HG03039 (cell line): ENCODE data around the gene ANLN.
"Not testable (repeated sequence)": the region's sequence is repeated elsewhere in the genome, so short reads cannot be mapped to it uniquely, and the experiment has no call there.

Experiments used
- ATAC-seq: cut with Tn5 transposase; IDR thresholded peaks from one replicate; pipeline ENCODE4 v1.9.1; 2021; ENCODE audit warnings: mild to moderate bottlenecking, moderate library complexity; ENCODE audit not compliant: unreplicated experiment

ANLN gene

DNA sequence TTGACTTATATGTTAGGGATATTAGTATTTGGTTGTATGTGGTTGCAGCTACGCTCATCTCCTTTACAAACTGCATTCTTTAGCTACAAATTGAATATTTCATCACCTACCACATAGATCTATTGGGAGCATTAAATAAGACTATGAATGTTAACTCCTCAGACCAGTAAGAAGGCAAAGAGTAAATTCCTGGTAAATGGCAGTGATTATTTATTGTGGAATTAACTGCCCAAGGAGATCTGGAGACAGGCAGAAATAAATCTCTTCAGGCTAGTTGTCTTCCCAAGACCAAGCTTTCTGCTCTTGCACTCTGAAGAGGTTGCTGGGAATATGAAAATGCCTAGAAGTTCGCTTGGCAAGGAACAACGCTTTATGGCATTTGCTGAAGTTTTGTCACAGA is 74.6 kb downstream of the ANLN start:
- ATAC-seq: no peak

DNA sequence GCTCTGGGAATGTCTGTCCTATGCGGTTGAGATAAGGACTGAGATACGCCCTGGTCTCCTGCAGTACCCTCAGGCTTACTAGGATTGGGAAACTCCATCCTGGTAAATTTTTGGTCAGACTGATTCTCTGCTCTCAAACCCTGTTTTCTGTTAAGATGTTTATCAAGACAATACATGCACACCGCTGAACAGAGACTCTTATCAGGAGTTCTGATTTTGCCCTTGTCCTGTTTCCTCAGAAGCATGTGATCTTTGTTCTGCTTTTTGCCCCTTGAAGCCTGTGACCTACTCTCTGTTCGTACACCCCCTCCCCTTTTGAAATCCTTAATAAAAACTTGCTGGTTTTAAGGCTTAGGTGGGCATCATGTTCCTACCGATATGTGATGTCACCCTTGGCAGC is 76.3 kb downstream of the ANLN start:
- ATAC-seq: not testable (repeated sequence)

DNA sequence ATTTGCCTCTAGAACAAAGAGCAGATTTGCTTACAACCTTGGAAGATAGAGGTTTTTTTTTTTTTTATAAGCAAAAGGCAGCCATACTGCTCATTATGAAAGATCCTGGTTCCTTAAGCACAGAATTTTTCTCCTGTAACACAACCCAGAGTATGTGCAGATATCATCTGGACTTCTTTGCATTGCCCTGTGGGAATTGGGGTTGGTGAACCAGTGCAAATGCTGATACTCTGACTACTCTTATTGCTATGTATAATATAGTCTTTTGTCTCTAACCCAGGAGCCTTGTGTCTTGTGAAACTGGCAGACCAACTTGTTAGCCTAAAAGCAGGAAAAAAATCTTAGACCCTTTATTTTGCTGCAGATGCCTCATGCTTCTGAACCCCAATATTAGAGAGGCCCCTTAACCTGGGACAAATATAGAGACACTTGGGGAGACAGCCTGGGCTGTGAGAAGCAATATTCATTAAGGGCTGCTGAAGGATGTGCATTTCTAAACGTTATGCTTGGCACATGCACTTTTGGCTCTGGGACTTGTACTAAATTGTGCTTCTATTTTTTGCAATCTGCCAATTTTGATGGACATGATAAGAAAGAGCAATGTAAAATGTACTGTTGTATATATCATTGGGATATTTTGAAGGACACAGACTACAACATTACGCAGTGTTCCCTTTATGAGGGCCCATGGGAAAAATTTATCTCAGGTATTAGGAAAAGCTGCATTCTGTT is 78.9 kb downstream of the ANLN start:
- no peak for ATAC-seq

DNA sequence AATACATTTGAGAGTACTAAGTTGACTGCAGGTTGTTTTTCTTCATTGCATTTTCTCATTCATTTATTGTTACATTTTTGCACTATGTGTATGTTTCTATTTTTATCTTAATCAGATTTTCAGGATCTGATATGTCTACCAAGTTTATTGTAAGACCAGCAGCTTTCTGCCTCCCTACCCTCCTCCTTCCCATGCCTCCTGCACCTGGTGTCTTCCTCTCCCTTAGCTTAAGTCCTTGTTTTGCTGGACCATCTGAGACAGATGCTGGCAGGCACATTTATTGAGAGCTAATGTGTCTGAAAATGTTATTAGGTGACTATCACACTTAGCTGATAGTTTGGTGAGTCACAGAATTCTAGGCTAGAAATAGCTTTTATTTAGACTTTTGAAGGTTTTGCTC is 79.6 kb downstream of the ANLN start:
- no peak for ATAC-seq

DNA sequence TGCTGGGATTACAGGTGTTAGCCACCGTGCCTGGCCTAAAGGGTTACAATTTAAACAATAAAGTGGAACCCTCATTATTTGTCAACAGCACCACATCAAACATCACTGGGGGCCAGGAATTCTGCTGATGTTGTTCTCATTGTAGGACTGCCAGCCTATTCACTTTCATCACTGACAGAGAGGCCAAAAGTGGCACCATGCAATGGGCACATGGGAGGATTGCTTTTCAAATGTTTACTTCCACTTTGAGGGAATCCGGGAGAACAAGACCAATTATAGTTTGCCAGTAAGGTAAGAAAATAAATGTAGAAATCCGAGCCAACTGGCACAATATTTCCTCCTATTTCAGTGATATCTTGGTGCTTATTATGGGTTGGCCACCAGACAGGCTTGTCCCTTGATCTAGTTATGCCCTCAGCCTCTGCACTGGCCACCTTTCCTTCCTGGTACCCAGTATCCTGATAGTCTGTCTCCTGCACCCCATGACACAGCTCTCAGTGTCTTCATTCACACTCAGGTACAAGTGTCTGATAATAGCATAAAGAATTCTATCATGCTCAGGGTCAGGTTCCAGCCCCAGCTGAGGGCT is 82.6 kb downstream of the ANLN start:
- no peak for ATAC-seq

DNA sequence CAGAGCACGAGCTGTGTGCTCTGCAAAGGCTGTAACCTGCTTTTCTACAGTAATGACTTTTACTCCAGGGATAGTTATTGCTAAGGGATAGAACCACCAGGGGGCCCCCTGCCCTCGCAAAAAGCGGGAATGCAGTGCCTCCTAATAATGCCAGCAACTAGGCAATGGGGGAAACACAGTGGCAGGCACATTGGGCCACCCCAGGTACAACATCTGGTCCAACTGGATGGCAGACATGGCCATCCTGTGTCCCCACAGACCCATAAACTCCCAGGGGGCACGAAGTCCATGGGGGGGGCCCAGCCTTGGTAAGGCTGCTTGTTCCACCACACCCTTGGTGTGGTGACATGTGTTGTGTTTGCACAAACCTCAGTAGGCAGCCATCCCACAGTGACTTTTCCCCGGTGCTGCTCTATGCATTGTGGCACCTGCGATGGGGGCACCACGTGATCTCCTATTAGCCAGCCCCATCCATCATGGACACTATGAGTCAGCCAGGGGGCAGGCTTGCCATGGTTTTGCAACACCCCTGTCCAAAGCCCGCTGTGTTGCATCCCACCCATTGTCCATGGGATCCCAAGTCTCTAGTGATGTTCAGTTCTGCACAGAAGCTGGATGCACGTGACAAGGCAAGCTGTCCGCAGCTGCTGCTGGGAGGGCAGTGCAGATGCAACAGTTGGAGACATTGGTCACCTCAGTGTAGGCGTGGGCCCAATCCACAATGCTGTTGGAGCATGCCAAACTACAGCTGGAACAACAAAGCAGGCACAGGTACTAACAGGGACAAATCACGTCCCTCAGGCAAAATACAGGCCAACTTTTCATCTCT is 84.0 kb downstream of the ANLN start:
- ATAC-seq: no peak

DNA sequence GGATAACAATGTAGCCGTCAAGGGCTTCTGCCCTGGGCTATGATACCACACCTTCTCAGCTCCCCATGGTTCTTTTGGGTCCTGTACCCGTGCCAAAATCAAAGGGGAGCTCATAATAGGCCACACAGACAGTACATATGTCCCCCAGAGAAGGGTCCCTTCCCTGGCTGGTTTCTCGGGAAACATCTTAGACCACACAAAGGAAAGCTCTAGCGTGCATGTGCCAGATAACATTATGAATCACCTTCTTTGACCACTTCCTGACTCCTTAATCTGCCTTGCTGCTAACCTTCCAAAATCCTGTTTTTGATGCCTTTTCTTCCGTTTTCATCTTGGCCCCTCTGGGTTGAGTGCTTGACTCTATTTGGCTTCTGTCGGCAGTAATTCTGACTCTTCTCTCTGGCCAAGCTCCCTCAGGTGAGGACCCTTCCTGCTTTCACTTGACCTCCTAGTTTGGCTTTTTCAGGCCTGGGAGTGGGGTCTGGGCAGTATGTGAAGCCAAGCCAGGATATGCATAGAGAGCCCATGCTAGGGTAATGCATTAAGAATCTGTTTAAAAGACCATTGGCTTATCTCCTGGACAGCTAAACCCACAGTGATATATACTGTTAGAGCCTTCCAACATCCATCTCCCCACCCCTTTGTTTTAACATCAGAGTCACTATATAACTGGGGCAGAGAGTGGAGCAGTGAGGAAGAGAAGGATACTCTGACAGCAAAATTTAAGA is 84.8 kb downstream of the ANLN start:
- ATAC-seq: no peak

DNA sequence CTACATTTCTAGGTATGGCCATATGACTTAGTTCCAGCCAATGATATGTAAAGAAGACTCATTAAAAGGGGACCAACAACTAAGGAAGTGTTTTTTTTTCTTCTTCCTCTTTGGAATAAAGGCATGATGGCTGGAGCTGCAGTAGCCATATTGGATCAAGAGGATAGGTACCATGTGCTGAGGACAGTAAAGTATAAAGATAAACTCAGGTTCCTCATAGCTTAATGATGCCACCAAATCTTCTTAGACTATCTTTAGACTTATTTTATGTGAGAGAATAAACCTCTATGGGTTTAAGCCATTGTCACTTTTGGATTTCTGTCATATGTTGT is 85.3 kb downstream of the ANLN start:
- no peak for ATAC-seq

DNA sequence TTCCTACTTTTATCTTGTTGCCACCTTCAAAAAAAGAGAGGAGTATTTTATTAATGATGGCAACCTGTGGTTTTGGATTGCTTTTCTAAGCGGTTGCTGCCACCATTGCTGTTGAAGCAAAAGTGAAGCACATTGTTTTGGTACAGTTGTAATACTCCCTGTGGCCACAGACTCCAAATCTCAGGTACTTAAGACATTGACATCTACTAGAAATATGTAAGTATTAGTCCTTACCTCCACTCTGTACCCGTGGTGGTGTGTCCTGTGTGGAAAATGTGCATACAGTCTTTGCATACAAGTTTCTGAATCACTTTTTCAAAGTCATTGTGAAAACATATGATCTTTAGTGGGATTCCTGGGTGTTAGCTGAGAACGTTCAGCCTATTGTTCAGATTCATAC is 85.7 kb downstream of the ANLN start:
- ATAC-seq: no peak

DNA sequence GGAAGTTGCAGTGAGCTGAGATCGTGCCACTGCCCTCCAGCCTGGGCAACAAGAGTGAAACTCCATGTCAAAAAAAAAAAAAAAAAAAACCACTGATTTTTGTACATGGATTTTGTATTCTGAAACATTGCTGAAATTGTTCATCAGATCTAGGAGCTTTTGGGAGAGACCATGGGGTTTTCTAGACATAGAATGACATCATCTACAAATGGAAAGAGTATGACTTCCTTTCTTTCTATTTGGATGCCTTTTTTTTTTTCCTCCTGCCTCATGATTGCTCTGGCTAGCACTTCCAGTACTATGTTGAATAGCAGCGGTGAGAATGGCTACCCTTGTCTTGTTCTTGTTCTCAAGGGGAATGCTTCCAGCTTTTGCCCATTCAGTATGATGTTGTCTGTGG is 89.1 kb downstream of the ANLN start:
- ATAC-seq: no peak

DNA sequence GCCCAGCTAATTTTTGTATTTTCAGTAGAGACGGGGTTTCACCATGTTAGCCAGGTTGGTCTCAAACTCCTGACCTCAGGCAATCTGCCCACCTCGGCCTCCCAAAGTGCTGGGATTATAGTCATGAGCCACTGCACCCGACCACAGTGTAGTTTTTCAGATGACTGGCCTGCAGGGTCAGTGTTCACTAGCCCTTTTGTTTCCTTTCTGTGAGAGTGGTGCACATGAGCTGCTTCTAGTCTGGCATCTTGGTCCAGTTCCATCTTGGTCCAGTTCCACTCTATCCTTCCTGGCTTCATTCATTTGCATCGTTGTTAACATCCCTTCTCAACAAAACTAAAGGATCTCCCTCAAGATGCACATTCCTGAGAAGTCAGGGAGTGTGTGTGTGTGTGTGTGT is 94.2 kb downstream of the ANLN start:
- not testable (repeated sequence) for ATAC-seq

DNA sequence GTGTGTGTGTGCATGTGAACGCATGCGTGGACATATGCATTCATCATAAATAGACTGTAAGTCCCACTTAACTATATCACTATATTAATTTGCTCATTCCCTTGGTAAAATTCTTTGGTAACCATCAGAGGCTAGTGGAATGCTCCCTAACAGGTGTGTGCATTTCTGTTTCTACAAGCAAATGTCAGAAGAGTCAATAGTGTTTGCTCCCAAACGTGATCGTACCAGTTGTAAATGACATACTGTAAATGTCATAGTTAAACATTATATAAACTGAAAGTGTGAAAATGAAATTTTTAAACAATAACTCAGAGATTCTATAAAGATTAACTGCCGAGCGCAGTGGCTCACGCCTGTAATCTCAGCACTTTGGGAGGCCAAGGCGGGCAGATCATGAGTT is 94.6 kb downstream of the ANLN start:
- no peak for ATAC-seq

DNA sequence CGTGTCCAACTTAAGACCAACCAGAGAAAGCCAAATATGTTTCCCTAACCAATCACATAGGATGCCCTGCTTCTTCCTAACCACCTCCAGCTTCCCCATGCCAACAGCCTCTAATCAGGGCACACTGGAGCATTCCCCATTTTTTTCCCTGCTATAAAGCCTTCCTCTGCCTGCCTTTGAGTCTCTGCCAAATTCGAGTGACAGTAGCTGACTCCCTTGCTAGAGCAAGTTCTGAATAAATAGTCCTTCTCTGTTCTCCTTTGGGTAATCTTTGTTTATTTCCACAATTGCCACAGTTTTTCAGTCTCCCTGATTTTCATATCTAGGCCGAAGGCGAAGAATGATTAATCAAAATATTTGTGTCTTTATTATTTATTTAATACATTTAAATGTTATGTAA is 96.7 kb downstream of the ANLN start:
- ATAC-seq: no peak

DNA sequence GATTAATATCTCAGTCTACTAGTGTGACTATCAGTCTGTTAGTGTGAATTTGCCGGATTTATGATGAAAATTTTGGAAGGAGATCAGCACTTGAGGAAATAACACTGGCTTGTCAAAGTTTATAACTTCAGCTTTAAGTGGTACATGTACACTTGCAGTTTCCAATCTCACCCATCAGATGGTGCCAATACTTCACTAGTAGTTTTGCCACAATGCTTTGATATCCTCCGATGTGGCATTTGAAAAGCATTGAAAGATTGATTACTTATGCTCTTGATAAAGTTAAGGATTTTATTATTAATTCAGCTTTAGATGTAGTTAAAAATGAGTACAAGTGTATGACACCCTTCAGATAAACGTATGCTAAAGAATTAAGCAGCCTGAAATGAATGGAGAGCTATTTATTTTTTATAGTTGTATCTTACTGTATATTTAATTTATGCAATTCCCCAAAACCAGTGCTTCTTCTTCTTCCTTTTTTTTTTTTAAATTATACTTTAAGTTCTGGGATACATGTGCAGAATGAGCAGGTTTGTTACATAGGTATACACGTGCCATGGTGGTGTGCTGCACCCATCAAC is 98.2 kb downstream of the ANLN start:
- no peak for ATAC-seq

DNA sequence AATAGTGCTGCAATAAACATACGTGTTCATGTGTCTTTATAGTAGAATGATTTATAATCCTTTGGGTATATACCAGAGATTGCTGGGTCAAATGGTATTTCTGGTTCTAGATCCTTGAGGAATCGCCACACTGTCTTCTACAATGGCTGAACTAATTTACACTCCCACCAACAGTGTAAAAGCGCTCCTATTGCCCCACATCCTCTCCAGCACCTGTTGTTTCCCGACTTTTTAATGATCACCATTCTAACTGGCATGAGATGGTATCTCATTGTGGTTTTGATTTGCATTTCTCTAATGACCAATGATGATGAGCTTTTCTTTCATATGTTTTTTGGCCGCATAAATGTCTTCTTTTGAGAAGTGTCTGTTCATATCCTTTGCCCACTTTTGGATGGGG is 99.0 kb downstream of the ANLN start:
- ATAC-seq: not testable (repeated sequence)

DNA sequence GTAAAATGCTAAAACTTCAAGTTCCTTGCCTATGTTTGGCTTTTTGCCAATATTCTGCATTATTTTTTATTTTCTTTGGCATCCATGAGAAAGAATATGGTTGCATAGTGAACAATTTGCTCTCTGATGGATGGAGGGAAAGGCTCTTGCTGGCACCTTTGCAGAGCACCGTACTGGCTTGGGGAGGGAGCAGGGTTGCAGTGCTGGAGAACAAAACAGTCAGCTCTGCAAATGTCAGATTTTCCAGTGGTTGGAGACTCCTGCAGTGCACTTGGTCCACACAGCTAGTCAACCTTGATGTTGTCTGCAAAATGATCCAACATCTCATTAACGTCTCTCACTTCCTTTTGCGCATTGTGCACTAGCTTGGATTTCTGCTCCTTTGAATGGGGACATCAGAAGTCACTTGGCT is 100.8 kb downstream of the ANLN start:
- no peak for ATAC-seq

DNA sequence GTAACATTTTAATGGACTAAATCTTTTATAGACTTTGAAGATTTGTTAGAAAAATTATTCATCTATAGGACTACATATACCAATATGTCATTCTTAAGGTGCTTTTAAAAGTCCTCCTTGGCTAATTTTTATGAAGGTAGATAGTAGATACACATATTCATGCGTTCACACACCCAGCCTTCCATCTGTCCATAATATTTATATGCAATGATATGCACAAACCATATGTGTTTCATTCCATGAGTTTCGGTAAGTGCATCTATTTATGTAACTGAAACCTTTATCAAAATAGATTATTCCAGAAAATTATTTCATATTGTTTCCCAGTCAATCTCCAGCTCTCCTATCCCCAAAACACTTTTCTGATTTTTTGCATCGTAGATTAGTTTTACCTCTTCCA is 101.7 kb downstream of the ANLN start:
- ATAC-seq: no peak

DNA sequence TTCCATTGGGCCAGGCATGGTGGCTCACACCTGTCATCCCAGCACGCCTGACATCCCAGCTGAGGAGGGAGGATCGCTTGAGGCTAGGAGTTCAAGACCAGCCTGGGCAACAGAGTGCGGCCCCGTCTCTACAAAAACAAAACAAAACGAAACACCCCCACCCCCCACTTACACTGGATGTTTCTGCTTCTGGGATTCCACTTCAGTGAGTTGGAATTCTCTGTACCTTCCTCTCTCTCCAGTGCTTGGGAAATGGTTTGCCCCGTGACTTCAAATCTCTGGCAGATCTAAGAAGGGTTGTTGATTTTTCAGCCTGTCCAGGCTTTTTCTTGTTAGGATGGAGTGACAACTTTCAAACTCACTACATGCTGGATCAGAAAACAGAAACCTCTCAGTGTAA is 106.9 kb downstream of the ANLN start:
- ATAC-seq: no peak

DNA sequence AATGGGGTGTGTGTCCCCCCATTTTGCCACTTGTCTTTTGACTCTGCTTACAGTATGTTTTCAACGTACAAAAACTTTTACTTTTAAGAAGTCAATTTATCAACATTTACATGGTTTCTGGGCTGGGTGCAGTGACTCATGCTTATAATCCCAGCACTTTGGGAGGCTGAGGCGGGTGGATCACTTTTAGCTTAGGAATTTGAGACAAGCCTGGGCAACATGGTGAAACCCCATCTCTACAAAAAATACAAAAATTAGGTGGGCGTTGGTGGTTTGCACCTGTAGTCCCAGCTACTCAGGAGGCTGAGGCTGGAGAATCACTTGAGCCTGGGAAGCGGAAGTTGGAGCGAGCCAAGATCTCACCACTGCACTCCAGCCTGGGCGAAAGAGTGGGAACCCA is 107.5 kb downstream of the ANLN start:
- not testable (repeated sequence) for ATAC-seq

DNA sequence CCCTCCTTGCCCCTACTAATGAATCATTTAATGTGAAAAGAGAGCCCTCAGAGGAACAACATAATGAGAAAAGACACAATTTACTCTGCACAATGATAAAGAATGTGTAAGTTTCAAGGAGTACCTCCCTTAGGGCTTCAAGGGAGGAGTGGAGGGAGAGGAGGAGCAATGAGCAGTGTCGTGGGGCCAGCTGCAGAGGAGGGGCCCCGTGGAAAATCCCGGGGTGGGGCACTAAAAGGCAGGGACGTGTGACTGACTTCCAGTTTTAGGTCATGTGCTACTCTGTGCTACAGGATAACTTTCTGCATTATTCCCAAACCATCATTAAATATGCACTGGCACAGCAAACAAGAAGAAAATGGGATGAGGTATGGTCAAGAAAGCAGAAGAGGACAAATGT is 108.1 kb downstream of the ANLN start:
- no peak for ATAC-seq
